ENCODE results near the gene ACVR1B.
A peak's percentile ranks its signal among the peaks of the same experiment; 100 is the strongest.

Gene ACVR1B

GRCh38 chr12:52023182-52023975 lies 71.9 kb downstream of the ACVR1B start (continued):
- TF ChIP-seq ZNF18 (tag by site-specific recombination; IDR thresholded peaks at IDR 0.05) = no peak
- no peak for TF ChIP-seq ZNF704 (tag by site-specific recombination; IDR thresholded peaks at IDR 0.05)
- TF ChIP-seq ZNF214 (tag by site-specific recombination; IDR thresholded peaks at IDR 0.05; ENCODE audit: borderline replicate concordance) = no peak
- no peak for TF ChIP-seq ZNF112 (tag by site-specific recombination; IDR thresholded peaks at IDR 0.05)
- TF ChIP-seq KLF16 (tag by site-specific recombination; IDR thresholded peaks at IDR 0.05) = peak; percentile 97
- TF ChIP-seq TCF7L2 (IDR thresholded peaks at IDR 0.05; ENCODE audit: borderline replicate concordance, low read depth, low read length) = no peak
- TF ChIP-seq GFI1B (tag by site-specific recombination; IDR thresholded peaks at IDR 0.05) = no peak
- no peak for TF ChIP-seq ZNF658 (tag by site-specific recombination; IDR thresholded peaks at IDR 0.05)
- TF ChIP-seq, protein P1, sequence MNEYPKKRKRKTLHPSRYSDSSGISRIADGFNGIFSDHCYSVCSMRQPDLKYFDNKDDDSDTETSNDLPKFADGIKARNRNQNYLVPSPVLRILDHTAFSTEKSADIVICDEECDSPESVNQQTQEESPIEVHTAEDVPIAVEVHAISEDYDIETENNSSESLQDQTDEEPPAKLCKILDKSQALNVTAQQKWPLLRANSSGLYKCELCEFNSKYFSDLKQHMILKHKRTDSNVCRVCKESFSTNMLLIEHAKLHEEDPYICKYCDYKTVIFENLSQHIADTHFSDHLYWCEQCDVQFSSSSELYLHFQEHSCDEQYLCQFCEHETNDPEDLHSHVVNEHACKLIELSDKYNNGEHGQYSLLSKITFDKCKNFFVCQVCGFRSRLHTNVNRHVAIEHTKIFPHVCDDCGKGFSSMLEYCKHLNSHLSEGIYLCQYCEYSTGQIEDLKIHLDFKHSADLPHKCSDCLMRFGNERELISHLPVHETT (tag by site-specific recombination; IDR thresholded peaks at IDR 0.05) = 0 out of 2 replicates have a peak, but pooled peaks have one; percentile 29
- TF ChIP-seq ZNF394 (tag by site-specific recombination; IDR thresholded peaks at IDR 0.05; ENCODE audit: borderline replicate concordance) = peak; percentile 72; the same call in 1 of the 2 replicates
- TF ChIP-seq, protein P2, sequence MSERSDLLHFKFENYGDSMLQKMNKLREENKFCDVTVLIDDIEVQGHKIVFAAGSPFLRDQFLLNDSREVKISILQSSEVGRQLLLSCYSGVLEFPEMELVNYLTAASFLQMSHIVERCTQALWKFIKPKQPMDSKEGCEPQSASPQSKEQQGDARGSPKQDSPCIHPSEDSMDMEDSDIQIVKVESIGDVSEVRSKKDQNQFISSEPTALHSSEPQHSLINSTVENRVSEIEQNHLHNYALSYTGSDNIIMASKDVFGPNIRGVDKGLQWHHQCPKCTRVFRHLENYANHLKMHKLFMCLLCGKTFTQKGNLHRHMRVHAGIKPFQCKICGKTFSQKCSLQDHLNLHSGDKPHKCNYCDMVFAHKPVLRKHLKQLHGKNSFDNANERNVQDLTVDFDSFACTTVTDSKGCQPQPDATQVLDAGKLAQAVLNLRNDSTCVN (tag by site-specific recombination; optimal IDR thresholded peaks at IDR 0.05) = peak; percentile 41
- 0 out of 2 replicates have a peak, but pooled peaks have one; percentile 13 for TF ChIP-seq SCRT2 (tag by site-specific recombination; IDR thresholded peaks at IDR 0.05)
- peak; percentile 57 for TF ChIP-seq ZNF398 (tag by site-specific recombination; IDR thresholded peaks at IDR 0.05)
- TF ChIP-seq HOXC10 (CRISPR knock-in tag; IDR thresholded peaks at IDR 0.05) = no peak
- TF ChIP-seq ZNF174 (tag by site-specific recombination; IDR thresholded peaks at IDR 0.05) = no peak
- no peak for TF ChIP-seq ZNF785 (tag by site-specific recombination; IDR thresholded peaks at IDR 0.05)
- TF ChIP-seq ZNF280D (tag by site-specific recombination; IDR thresholded peaks at IDR 0.05) = no peak
- TF ChIP-seq SALL2 (tag by site-specific recombination; IDR thresholded peaks at IDR 0.05; ENCODE audit: borderline replicate concordance) = no peak
- TF ChIP-seq ZNF248 (tag by site-specific recombination; IDR thresholded peaks at IDR 0.05) = no peak
- TF ChIP-seq, protein P3, sequence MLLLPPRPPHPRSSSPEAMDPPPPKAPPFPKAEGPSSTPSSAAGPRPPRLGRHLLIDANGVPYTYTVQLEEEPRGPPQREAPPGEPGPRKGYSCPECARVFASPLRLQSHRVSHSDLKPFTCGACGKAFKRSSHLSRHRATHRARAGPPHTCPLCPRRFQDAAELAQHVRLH (tag by site-specific recombination; IDR thresholded peaks at IDR 0.05) = no peak
- TF ChIP-seq, protein P4, sequence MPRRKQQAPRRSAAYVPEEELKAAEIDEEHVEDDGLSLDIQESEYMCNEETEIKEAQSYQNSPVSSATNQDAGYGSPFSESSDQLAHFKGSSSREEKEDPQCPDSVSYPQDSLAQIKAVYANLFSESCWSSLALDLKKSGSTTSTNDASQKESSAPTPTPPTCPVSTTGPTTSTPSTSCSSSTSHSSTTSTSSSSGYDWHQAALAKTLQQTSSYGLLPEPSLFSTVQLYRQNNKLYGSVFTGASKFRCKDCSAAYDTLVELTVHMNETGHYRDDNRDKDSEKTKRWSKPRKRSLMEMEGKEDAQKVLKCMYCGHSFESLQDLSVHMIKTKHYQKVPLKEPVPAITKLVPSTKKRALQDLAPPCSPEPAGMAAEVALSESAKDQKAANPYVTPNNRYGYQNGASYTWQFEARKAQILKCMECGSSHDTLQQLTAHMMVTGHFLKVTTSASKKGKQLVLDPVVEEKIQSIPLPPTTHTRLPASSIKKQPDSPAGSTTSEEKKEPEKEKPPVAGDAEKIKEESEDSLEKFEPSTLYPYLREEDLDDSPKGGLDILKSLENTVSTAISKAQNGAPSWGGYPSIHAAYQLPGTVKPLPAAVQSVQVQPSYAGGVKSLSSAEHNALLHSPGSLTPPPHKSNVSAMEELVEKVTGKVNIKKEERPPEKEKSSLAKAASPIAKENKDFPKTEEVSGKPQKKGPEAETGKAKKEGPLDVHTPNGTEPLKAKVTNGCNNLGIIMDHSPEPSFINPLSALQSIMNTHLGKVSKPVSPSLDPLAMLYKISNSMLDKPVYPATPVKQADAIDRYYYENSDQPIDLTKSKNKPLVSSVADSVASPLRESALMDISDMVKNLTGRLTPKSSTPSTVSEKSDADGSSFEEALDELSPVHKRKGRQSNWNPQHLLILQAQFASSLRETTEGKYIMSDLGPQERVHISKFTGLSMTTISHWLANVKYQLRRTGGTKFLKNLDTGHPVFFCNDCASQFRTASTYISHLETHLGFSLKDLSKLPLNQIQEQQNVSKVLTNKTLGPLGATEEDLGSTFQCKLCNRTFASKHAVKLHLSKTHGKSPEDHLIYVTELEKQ (tag by site-specific recombination; IDR thresholded peaks at IDR 0.05; ENCODE audit: borderline replicate concordance) = no peak
- TF ChIP-seq GLI4 (tag by site-specific recombination; IDR thresholded peaks at IDR 0.05) = no peak
- TF ChIP-seq MYNN (tag by site-specific recombination; IDR thresholded peaks at IDR 0.05; ENCODE audit: borderline replicate concordance) = no peak
- TF ChIP-seq ZNF629 (tag by site-specific recombination; IDR thresholded peaks at IDR 0.05) = peak; percentile 19; the same call in 1 of the 2 replicates

All from HEK293 (cell line).